ENCODE results near the gene CSF2RB.

The CSF2RB gene

GRCh38 chr22:36935313-36935610 is 21.8 kb downstream of the CSF2RB start:
- TF ChIP-seq, protein P1, sequence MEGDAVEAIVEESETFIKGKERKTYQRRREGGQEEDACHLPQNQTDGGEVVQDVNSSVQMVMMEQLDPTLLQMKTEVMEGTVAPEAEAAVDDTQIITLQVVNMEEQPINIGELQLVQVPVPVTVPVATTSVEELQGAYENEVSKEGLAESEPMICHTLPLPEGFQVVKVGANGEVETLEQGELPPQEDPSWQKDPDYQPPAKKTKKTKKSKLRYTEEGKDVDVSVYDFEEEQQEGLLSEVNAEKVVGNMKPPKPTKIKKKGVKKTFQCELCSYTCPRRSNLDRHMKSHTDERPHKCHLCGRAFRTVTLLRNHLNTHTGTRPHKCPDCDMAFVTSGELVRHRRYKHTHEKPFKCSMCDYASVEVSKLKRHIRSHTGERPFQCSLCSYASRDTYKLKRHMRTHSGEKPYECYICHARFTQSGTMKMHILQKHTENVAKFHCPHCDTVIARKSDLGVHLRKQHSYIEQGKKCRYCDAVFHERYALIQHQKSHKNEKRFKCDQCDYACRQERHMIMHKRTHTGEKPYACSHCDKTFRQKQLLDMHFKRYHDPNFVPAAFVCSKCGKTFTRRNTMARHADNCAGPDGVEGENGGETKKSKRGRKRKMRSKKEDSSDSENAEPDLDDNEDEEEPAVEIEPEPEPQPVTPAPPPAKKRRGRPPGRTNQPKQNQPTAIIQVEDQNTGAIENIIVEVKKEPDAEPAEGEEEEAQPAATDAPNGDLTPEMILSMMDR (IDR thresholded peaks at IDR 0.05; ENCODE audit: control insufficient read depth, extremely low read depth, insufficient read depth): no peak
- no peak for DNase-seq (ENCODE audit: low read depth)
- H3K4me3 ChIP-seq (ENCODE audit: low read depth, low read length): no peak overlapping the region

DNA sequence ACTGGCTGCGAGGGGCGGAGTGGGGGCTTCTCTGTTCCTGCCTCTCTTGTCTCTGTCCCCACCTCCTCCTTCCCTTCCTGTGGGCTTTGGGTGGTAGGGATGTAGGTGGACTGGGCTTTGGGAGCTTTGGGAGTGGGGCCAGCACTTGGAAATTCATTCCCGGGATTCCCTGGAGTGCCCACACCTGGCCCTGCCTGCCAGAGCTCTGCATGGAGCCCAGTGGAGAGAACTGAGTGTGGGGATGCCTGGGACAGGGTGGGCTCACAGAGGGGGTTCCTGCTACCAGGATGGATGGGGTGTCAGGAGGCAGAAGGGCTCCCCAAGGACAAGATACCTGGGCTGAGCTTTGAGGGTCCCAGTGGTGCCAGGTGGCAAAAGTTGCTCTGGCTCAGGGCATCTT is 22.3 kb downstream of the CSF2RB start:
- DNase-seq (ENCODE audit: low read depth): no peak
- no peak overlapping the region for H3K4me3 ChIP-seq (ENCODE audit: low read depth, low read length)
- TF ChIP-seq, protein P1 (IDR thresholded peaks at IDR 0.05; ENCODE audit: control insufficient read depth, extremely low read depth, insufficient read depth): no peak

DNA sequence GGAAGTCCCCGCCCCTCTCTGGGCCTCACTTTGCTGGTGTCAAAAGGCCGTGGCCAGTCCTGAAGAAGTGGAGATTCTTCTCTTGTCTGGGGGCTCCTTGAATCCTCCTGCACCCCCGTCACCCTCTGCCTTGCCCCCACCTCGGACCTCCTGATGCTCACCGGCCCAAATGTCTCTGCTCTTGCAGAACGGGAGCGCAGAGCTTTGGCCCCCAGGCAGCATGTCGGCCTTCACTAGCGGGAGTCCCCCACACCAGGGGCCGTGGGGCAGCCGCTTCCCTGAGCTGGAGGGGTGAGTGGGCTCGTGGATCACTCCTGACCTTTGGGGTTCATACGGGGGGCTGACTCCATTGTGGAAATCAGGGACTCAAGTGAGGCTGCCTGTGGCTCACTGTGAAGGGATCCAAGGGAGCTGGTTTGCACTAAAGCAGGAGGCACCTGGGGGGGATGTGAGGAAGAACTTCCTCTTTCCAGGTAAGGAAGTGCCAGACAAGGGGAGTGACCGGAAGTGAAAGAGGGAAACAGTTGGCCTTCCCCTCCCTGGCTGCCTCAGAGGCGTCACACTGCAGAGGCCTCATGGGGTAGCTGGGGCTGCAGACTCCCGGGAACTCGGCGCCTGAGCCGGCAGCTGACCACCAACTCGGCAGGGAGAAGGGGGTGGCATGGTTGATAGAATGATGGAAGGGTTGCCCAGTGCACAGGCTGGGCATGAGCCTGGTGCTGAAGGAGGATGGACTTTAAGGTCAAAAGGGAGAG is 23.1 kb downstream of the CSF2RB start:
- TF ChIP-seq, protein P1 (IDR thresholded peaks at IDR 0.05; ENCODE audit: control insufficient read depth, extremely low read depth, insufficient read depth): no peak
- no peak overlapping the region for H3K4me3 ChIP-seq (ENCODE audit: low read depth, low read length)
- no peak for DNase-seq (ENCODE audit: low read depth)

- no peak overlapping the region for H3K4me3 ChIP-seq (ENCODE audit: low read depth, low read length)
- DNase-seq (ENCODE audit: low read depth): no peak
- TF ChIP-seq, protein P1 (IDR thresholded peaks at IDR 0.05; ENCODE audit: control insufficient read depth, extremely low read depth, insufficient read depth): no peak
These were observed 24.0 kb downstream of the CSF2RB start for GRCh38 chr22:36937319-36938027.

GRCh38 chr22:36938028-36938425 is 24.6 kb downstream of the CSF2RB start:
- no peak overlapping the region for H3K4me3 ChIP-seq (ENCODE audit: low read depth, low read length)

GRCh38 chr22:36938886-36939285 is 25.5 kb downstream of the CSF2RB start:
- H3K4me3 ChIP-seq (ENCODE audit: low read depth, low read length): no peak overlapping the region
- TF ChIP-seq, protein P1 (IDR thresholded peaks at IDR 0.05; ENCODE audit: control insufficient read depth, extremely low read depth, insufficient read depth): no peak
- no peak for DNase-seq (ENCODE audit: low read depth)

More at GRCh38 chr22:36938028-36938425, 24.6 kb downstream of the CSF2RB start:
- TF ChIP-seq, protein P1 (IDR thresholded peaks at IDR 0.05; ENCODE audit: control insufficient read depth, extremely low read depth, insufficient read depth): no peak
- DNase-seq (ENCODE audit: low read depth): no peak
